ENCODE data around the gene MTR. TPM values are rescaled to one million over a fixed set of nuclear protein-coding genes. Genes with fewer than 3 reads are reported as not detected.
"Not testable (repeated sequence)": the region's sequence is repeated elsewhere in the genome, so short reads cannot be mapped to it uniquely, and the experiment has no call there.

The MTR gene
- total RNA-seq, 1 donor from 2014 or later: 49.0 TPM

DNA sequence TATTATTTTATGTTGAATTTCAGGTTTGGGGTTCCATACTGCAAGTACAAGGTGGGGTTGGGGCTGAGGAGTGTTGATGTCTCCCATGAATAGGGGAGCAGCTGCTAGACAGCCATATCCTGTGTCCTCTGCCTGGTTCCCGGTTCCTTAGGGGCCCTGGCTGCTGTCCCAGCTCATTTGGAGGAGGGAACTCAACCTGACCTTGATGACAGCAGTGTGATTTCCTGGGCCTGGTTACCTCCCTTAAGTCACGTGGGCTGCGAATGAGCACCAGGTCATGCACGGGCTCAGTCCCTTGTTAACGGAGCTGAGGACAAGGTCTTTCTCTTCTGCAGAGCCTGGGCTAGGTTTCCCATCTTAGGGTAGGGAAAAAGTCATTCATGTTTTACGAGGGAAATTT, 85.1 kb downstream of the MTR start:
- ATAC-seq: peak; percentile 87
- no peak for DNase-seq (ENCODE audit: missing footprints)
- intact Hi-C loops (cut with DNase I): no loop called here

DNA sequence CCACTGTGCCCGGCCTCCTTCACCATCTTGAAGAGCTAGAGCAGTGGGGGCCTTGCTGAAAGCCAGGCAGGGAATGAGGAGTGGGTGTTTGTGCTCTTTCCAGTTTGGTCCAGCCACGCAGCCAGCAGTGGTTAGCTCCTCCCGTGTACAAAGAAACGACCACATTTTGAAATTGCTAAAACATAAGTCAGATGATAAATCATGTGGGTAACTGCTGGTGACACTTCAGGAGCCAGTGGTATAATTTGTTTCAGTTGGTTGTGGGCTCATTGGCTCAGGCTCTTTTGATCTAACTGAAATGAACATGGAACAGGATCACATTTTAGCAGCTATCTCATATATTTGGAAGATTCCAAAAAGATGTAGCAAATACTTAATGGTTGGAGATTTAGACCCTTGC, 87.6 kb downstream of the MTR start:
- intact Hi-C loops (cut with DNase I): no loop called here
- ATAC-seq: no peak
- no peak for DNase-seq (ENCODE audit: missing footprints)

GRCh38 chr1:236886199-236886598, 91.1 kb downstream of the MTR start:
- intact Hi-C loops (cut with DNase I): loop anchor here (5.0 kb wide), 1 partner anchor 89 kb away; the partner anchor contains the start of gene MTR
- no peak for ATAC-seq

DNA sequence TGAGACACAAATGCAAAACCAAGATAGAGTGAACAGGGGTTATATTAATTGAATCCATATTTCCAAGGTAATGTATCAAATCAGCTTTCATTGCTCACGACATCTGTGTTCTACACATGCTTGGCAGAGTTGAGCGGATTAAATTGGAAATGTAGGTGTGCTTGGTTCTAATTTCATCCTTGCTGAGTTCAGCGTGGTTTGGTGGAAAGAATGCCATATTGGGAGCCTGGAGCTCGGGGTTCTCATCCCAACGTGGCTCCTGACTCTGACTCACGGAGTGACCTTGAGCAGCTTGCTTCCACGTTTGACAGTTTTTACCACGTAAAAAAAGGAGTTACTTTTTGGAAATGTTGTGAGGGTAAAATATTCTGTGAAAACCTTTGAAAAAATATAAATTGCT, 92.0 kb downstream of the MTR start:
- DNase-seq (ENCODE audit: missing footprints) (no peak), ATAC-seq (no peak)
- intact Hi-C loops (cut with DNase I): loop anchor here (5.0 kb wide), 1 partner anchor 90 kb away; the partner anchor contains the start of gene MTR

More at GRCh38 chr1:236886199-236886598, 91.1 kb downstream of the MTR start:
- no peak for DNase-seq (ENCODE audit: missing footprints)

DNA sequence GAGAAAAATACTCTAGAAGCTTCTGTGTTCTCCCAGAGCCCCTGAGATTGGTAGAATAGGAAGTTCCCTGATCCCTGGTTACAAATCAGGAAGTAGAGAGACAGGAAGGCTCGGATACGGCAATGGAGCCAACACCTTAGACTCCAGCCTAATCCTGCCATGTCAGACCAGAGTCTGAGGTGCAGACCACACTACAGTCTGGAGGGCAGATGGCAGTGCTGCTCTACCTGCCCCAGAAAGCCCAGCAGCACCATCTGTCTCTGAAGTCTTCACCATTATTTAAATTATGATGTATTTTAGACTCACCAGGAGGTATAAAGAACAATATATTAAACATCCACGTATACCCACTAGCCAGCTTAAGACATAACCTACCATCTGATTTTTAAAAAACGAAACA, 93.0 kb downstream of the MTR start:
- intact Hi-C loops (cut with DNase I): loop anchor here (5.0 kb wide), 1 partner anchor 91 kb away; the partner anchor contains the start of gene MTR
- ATAC-seq: peak; percentile 38
- no peak for DNase-seq (ENCODE audit: missing footprints)

DNA sequence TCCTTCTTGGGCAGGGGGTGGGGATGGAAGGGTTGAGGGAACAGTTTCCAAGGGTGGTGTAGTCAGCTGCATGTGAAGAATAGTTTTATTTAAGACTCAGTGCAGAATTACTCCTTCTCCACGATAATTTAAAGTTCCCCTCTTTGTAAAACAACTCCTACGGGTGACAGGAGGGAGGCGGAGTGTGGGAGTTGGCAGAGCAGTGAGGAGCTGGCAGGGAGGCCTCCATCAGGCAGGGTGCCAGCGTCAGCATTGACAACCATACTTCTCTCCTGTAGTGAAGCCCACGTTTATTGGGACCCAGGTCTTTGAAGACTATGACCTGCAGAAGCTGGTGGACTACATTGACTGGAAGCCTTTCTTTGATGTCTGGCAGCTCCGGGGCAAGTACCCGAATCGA, 93.8 kb downstream of the MTR start:
- intact Hi-C loops (cut with DNase I): loop anchor here (5.0 kb wide), 1 partner anchor 92 kb away; the partner anchor contains the start of gene MTR
- peak; percentile 73 for DNase-seq (ENCODE audit: missing footprints)
- ATAC-seq: peak; percentile 56

- DNase-seq (ENCODE audit: missing footprints): peak; percentile 61
- peak; percentile 86 for ATAC-seq
- intact Hi-C loops (cut with DNase I): loop anchor here (1.0 to 10.0 kb wide), 3 partner anchors 92 to 154 kb away; partner anchors contain the start of gene RYR2
Observed at GRCh38 chr1:236890152-236891056, 95.3 kb downstream of the MTR start.

- intact Hi-C loops (cut with DNase I): loop anchor here (5.0 to 10.0 kb wide), 2 partner anchors 88 to 151 kb away; partner anchors contain the start of gene RYR2
- no peak for DNase-seq (ENCODE audit: missing footprints)
- ATAC-seq: no peak
Observed at GRCh38 chr1:236893626-236894545, 98.8 kb downstream of the MTR start.

DNA sequence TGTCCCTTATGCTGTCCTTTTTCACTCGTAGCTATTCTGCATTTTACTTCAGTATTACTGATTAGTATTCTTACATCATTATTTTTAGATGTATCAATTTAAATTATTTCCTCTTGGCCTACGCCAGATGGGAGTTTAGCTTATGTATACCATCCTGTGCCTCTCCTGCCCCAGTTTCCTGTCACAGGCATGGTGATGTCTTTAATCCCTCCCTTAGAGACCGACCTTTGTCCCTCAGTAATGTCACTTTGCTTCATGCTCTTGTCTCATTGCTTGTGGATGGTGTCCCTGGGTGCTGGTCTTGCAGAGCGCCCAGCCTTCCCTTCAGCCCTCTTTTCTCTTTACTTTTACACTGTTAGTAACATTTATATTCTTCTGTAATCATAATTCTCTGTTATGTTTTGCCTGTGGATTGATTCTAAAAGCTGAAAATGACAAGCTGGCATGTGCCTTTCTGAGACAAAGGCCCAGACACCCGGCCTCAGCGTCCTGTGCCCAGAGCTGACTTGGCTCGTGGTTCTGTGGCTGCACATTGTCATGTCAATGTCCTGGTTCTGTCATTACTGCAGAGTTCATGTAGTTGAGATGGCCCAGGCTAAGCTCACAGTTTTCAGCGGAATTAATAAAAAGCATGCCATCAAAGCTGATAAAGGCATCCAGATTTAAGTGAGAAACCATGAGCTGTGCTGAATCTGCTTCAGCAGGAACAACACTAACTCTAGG, 100.7 kb downstream of the MTR start:
- ATAC-seq (peak; percentile 78), DNase-seq (ENCODE audit: missing footprints) (no peak)
- intact Hi-C loops (cut with DNase I): loop anchor here (10.0 kb wide), 1 partner anchor 149 kb away; the partner anchor contains the start of gene RYR2

DNA sequence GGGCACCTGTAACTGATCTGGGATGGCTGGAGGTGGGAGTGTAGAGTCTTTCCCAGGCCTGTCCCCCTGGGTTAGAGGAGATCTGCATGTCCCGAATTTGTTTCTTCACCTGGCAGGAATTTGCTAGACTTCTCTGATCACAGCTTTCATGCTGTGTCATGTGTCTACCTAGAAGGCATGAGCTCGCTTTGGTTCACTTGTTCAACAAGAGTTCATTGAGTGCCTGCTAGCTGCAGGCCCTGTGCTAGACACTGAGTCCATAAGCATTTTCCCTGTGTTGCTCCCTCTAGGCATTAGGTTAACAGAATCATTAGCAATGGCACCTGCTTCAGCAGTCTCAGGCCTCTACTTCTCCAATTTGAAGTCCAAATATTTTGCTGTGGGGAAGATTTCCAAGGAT, 101.6 kb downstream of the MTR start:
- intact Hi-C loops (cut with DNase I): loop anchor here (10.0 kb wide), 1 partner anchor 148 kb away; the partner anchor contains the start of gene RYR2
- ATAC-seq: no peak

DNA sequence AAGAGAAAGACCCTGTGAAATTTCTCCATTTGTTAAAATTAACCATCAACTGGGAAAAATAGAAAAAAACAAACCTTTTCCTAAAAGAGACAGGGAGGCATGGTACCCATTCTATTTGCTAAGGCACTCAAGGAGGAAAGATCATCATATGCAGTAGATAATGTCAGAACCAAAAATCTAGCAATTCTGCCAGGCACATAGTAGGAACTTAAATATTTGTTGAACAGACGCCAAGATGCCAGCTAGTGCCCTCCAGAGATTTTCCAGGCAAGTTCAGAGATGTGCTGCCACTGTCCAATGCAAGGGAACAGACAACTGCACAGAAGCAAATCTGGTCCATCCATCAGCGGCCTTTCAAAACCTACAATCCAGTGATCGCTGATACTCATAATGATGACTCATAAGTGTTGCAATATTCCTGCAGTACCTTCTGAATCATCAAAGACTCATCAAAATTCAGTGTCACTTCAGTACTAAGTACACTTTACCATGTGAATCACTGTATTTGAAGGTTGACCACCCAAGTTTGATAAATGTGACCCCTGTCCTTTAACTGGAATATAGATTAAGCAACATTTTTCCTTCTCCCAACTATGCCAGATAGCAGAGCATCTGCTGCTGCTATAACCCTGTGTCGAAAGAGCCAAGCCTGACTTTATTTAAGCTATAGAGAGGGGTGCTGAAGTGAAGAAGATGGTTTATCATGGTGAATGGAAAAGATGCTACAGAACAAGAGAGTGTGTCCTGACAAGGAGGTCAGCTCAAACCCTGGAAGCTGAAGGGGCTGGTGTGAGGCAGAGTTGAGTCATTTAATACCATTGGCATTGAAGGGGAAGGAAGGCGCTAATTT, 110.0 kb downstream of the MTR start:
- no peak for DNase-seq (ENCODE audit: missing footprints)
- intact Hi-C loops (cut with DNase I): no loop called here
- ATAC-seq: no peak

More for the DNA sequence above, 101.6 kb downstream of the MTR start:
- no peak for DNase-seq (ENCODE audit: missing footprints)

DNA sequence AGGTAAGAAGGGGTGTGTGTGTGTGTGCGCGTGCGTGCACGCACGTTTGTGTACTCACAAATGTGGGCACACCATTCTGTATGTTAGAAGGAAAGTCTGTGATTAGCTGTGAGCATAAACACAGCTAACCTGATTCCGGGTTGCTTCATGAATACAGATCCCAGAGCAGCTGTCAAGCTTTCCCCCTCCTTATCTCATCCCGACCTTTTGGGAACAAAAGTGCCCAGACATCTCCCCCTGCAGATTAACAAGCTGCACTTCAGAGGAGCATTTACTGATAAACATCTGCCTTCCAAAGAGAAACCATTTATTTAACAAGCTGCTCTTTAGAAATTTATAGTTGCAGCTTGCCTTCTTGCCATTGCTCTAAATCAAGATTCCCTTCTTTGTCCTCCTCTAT, 112.1 kb downstream of the MTR start:
- intact Hi-C loops (cut with DNase I): no loop called here
- ATAC-seq (no peak), DNase-seq (ENCODE audit: missing footprints) (no peak)

DNA sequence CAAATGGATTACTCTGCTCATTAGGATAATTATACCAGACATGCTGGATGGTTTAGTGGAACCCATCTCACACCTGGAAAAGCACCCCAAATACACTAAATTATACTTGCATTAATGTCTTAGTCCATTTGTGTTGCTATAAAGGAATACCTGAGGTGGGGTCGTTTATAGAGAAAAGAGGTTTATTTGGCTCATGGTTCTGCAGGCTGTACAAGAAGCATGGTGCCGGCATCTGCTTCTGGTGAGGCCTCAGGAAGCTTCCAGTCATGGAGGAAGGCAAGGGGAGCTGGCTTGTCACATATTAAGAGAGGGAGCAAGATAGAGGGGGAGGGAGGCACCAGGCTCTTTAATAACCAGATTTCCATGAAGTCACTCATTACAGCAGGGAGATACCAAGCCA, 113.6 kb downstream of the MTR start:
- ATAC-seq (no peak), DNase-seq (ENCODE audit: missing footprints) (no peak)
- intact Hi-C loops (cut with DNase I): no loop called here

DNA sequence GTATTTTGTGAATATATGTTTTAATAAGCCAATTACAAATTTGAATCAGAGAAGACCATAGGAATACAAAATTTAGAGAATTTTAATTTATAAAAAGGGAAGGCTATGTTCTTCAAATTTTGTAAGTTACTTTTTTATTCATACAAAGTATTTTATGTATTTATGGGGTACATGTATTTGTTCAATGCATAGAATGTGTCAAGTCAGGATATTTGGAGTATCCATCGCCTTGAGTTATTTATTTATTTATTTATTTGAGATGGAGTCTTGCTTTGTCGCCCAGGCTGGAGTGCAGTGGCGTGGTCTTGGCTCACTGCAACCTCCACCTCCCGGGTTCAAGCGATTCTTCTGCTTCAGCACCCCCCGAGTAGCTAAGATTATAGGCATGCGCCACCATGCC, 116.0 kb downstream of the MTR start:
- ATAC-seq; DNase-seq (ENCODE audit: missing footprints); intact Hi-C loops (cut with DNase I): not testable (repeated sequence)

- intact Hi-C loops (cut with DNase I): no loop called here
- DNase-seq (ENCODE audit: missing footprints) (no peak), ATAC-seq (no peak)
Observed at GRCh38 chr1:236913371-236914037, 118.4 kb downstream of the MTR start.

DNA sequence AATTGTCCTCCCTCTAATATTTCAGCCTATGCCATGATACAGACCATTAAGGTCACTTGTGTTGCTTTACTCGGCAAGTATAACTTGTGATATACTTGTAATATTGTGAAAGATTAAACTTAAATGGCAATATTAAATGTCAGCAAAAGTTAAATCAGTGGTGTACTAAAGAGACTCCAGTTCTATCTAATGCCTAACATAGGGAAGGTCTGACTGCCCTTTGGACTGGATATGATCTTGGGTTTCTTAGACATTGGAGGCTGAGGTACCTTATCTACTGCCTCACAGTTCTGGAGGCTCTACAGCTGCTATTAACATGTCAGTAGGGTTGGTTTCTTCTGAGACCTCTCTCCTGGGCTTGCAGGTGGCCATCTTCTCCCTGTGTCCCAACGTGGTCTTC, 119.3 kb downstream of the MTR start:
- ATAC-seq: no peak
- DNase-seq (ENCODE audit: missing footprints): no peak
- intact Hi-C loops (cut with DNase I): no loop called here

Measured in Right ventricle myocardium inferior (tissue), 1 donor.